RKO (cell line): ENCODE data around the gene MYO3B.

Experiments used
- DNase-seq: peaks from one replicate; pipeline ENCODE4 v3.0.0-alpha.2; 2016; ENCODE audit warnings: low spot score

Gene MYO3B

GRCh38 chr2:170371231-170371998 is 193.5 kb downstream of the MYO3B start:
- DNase-seq = no peak

GRCh38 chr2:170375192-170375591 is 197.2 kb downstream of the MYO3B start:
- DNase-seq = no peak

- peak; percentile 4 for DNase-seq
Measured at GRCh38 chr2:170377500-170378207, 199.7 kb downstream of the MYO3B start.

- DNase-seq = no peak
Measured at GRCh38 chr2:170380267-170380666, 202.3 kb downstream of the MYO3B start.

- DNase-seq = no peak
Measured at GRCh38 chr2:170381678-170382077, 203.7 kb downstream of the MYO3B start.

- DNase-seq = no peak
Measured at GRCh38 chr2:170386554-170386953, 208.6 kb downstream of the MYO3B start.

GRCh38 chr2:170391018-170391417 is 213.1 kb downstream of the MYO3B start:
- DNase-seq = no peak

GRCh38 chr2:170391697-170392096 is 213.8 kb downstream of the MYO3B start:
- no peak for DNase-seq

GRCh38 chr2:170393861-170394498 is 216.0 kb downstream of the MYO3B start:
- DNase-seq = no peak

- DNase-seq = no peak
Measured at GRCh38 chr2:170394641-170395387, 216.9 kb downstream of the MYO3B start.

- DNase-seq = peak; percentile 48
Measured at GRCh38 chr2:170396799-170397459, 219.0 kb downstream of the MYO3B start.

- no peak for DNase-seq
Measured at GRCh38 chr2:170401187-170401586, 223.2 kb downstream of the MYO3B start.

- DNase-seq = no peak
Measured at GRCh38 chr2:170404846-170405245, 226.9 kb downstream of the MYO3B start.

- no peak for DNase-seq
Measured at GRCh38 chr2:170405326-170405725, 227.4 kb downstream of the MYO3B start.

GRCh38 chr2:170408461-170409163 is 230.7 kb downstream of the MYO3B start:
- DNase-seq = no peak

- peak; percentile 75 for DNase-seq
Measured at GRCh38 chr2:170409164-170409535, 231.2 kb downstream of the MYO3B start.

- no peak for DNase-seq
Measured at GRCh38 chr2:170411660-170412059, 233.7 kb downstream of the MYO3B start.

GRCh38 chr2:170420961-170421687 is 243.2 kb downstream of the MYO3B start:
- DNase-seq = no peak

- DNase-seq = no peak
Measured at GRCh38 chr2:170423919-170424318, 246.0 kb downstream of the MYO3B start.

- DNase-seq = no peak
Measured at GRCh38 chr2:170425281-170425751, 247.4 kb downstream of the MYO3B start.
